ENCODE results near the gene PPEF2. TPM values are rescaled to one million over a fixed set of nuclear protein-coding genes. Genes with fewer than 3 reads are reported as not detected.
"Not testable (repeated sequence)": the region's sequence is repeated elsewhere in the genome, so short reads cannot be mapped to it uniquely, and the experiment has no call there.

The PPEF2 gene
- polyA plus RNA-seq, 3 donors = 0.25 TPM; not detected in 2

DNA sequence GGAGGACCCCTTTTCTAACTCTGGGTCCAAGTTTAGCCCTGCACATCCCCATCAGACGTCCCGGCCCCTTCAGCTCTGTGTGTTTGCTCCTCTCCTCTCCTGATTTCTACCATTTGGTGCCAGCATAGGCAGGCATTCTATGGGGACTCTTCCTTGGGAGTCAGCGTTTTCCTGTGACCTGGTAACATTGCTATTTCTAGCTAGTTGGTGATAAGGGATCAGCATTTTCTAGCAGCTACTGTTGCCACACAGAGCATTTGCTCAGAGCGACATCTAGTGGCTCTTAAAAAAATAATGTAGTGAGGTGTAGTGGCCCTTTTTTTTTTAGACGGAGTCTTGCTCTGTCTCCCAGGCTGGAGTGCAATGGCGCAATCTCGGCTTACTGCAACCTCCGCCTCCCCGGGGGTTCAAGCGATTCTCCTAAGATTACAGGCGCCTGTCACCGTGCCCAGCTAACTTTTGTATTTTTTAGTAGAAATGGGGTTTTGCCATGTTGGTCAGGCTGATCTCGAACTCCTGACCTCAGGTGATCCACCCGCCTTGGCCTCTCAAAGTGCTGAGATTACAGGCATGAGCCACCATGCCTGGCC, 54.0 kb downstream of the PPEF2 start:
- H3K36me3 ChIP-seq (replicated peaks in 1 of 2; ENCODE audit: control insufficient read depth in 1 of 2, insufficient read depth in 2 of 2, low read length in 2 of 2); H3K27ac ChIP-seq (ENCODE audit: low read depth in 1 of 2, low read length in 2 of 2); H3K4me3 Mint-ChIP-seq; H3K36me3 Mint-ChIP-seq; H3K27me3 ChIP-seq (ENCODE audit: control insufficient read depth in 2 of 2, insufficient read depth in 2 of 2, low read length in 2 of 2); H3K4me1 ChIP-seq (ENCODE audit: control insufficient read depth in 1 of 2, insufficient read depth in 2 of 2, low read length in 2 of 2); H3K27ac Mint-ChIP-seq; H3K79me2 ChIP-seq (ENCODE audit: insufficient read depth, low read length); H3K4me2 ChIP-seq (replicated peaks; ENCODE audit: extremely low read depth, low read length, poor library complexity, severe bottlenecking); intact Hi-C loops (cut with micrococcal nuclease); H3K27me3 Mint-ChIP-seq (ENCODE audit: low read depth in 3 of 3); H3K9me3 Mint-ChIP-seq; H3K9me3 ChIP-seq (replicated peaks in 1 of 2; ENCODE audit: control insufficient read depth in 1 of 2, insufficient read depth in 1 of 2, low read length in 2 of 2); H3K9ac ChIP-seq (ENCODE audit: insufficient read depth, low read length, poor library complexity, severe bottlenecking); H4K20me1 ChIP-seq (ENCODE audit: insufficient read depth, low read length): not testable (repeated sequence)
- peak overlapping the region; percentile 50 for H2AFZ ChIP-seq (ENCODE audit: insufficient read depth, low read depth, low read length, poor library complexity, severe bottlenecking)
- peak; percentile 77 for TF ChIP-seq CTCF (IDR thresholded peaks at IDR 0.05)
- DNase-seq = peak; percentile 48 to 70 (median 62)
- 29% methylated on average over 4 of the region's 14 CpGs for WGBS (ENCODE audit: insufficient coverage)
- H3K4me1 Mint-ChIP-seq = peaks cover 16% of the 10 kb centered on the region
- H3K4me3 ChIP-seq (replicated peaks in 1 of 3; ENCODE audit: low read depth in 2 of 3, low read length in 3 of 3) = peak overlapping the region in 1 of 3 experiments; percentile 4

GRCh38 chr4:75845992-75846391, 56.3 kb downstream of the PPEF2 start:
- H3K27ac ChIP-seq (ENCODE audit: low read depth in 1 of 2, low read length in 2 of 2) = no peak overlapping the region
- peaks cover 3 to 6% of the 10 kb centered on the region in 2 donors for H3K4me1 ChIP-seq (ENCODE audit: control insufficient read depth in 1 of 2, insufficient read depth in 2 of 2, low read length in 2 of 2)
- H4K20me1 ChIP-seq (ENCODE audit: insufficient read depth, low read length) = no peaks in the 10 kb centered on the region
- Mint-ChIP-seq H3K27me3 (ENCODE audit: low read depth in 3 of 3) (peaks cover 0 to 3% (median 0%) of the 10 kb centered on the region in 3 donors), H3K27ac (no peak overlapping the region), H3K4me3 (no peak overlapping the region), H3K36me3 (no peaks in the 10 kb centered on the region), H3K9me3 (no peaks in the 10 kb centered on the region), H3K4me1 (peaks cover 20% of the 10 kb centered on the region)
- no peak overlapping the region for H3K4me2 ChIP-seq (replicated peaks; ENCODE audit: extremely low read depth, low read length, poor library complexity, severe bottlenecking)
- no peak for TF ChIP-seq CTCF (IDR thresholded peaks at IDR 0.05)
- H3K27me3 ChIP-seq (ENCODE audit: control insufficient read depth in 2 of 2, insufficient read depth in 2 of 2, low read length in 2 of 2) = no peaks in the 10 kb centered on the region
- H2AFZ ChIP-seq (ENCODE audit: insufficient read depth, low read depth, low read length, poor library complexity, severe bottlenecking) = peak overlapping the region; percentile 36
- no CpG with 5 or more reads among the region's 2 CpGs for WGBS (ENCODE audit: insufficient coverage)
- no peak for DNase-seq
- no peaks in the 10 kb centered on the region for H3K36me3 ChIP-seq (replicated peaks in 1 of 2; ENCODE audit: control insufficient read depth in 1 of 2, insufficient read depth in 2 of 2, low read length in 2 of 2)
- no peaks in the 10 kb centered on the region for H3K79me2 ChIP-seq (ENCODE audit: insufficient read depth, low read length)
- H3K9me3 ChIP-seq (replicated peaks in 1 of 2; ENCODE audit: control insufficient read depth in 1 of 2, insufficient read depth in 1 of 2, low read length in 2 of 2) = no peaks in the 10 kb centered on the region
- H3K9ac ChIP-seq (ENCODE audit: insufficient read depth, low read length, poor library complexity, severe bottlenecking) = no peak overlapping the region
- H3K4me3 ChIP-seq (replicated peaks in 1 of 3; ENCODE audit: low read depth in 2 of 3, low read length in 3 of 3) = no peak overlapping the region
- intact Hi-C loops (cut with micrococcal nuclease) = no loop called here
